GM19099 (cell line): ENCODE data around the gene RBBP8NL.

Experiments used
- POLR2A ChIP-seq: IDR thresholded peaks from 3 replicates; pipeline ENCODE4 v1.6.1; 2011; ENCODE audit warnings: low read depth; ENCODE audit not compliant: insufficient read length; ENCODE audit errors: extremely low read depth

Gene RBBP8NL

DNA sequence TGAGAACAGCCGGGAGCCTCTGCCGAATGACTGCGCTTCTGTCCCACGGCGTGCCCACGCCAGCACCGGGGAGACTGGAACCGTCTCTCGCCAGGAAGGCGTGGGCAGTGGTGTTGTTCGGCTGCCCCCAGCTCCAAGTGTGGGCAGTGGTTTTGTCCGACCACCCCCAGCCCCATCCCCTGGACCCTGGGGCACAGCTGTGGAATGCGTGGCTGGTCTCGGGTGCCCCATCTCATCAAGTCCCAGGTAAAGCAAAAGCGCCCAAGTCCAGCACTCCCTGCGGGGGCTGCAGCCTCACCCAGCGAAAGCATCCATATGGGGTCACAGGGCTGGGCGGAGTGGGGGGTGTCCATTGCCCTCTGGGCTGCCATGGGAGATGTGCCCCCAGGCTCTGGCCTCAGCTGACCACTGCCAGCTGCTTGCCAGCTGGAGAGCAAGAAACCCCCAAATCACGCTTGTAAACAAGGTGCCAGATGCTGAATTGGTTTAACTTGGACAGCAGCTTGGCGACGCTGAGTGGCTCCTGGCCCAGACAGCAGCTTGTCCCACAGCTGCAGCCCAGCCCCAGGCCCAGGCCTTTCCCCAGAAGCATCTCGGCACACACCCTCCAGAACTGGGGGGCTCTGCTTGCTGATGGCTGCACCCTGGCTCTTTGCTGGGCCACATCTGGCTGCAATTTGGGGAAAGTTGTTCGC lies 24.7 kb downstream of the RBBP8NL start:
- no peak for TF ChIP-seq POLR2A

DNA sequence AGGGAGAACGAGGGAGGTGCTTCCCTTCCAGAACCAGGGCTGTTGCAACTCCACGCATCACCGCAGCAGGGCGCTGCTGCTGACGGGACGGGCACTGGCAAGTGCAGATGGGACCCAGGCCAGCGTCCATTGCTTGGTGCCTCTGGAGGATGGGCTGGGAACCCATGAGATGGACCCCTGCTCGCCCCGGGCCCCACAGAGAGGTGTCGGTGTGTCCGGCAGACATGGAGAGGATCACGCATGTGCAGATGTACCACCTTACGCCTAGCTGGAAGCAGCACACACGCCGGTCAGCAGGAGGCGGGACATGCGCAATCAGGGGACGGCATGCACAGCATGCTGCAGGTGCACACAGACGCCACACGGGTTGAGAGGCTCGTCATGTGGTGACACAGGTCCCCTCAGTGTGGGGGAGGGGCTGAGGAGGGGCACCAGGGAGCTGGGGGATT lies 26.0 kb downstream of the RBBP8NL start:
- TF ChIP-seq POLR2A, result no peak

DNA sequence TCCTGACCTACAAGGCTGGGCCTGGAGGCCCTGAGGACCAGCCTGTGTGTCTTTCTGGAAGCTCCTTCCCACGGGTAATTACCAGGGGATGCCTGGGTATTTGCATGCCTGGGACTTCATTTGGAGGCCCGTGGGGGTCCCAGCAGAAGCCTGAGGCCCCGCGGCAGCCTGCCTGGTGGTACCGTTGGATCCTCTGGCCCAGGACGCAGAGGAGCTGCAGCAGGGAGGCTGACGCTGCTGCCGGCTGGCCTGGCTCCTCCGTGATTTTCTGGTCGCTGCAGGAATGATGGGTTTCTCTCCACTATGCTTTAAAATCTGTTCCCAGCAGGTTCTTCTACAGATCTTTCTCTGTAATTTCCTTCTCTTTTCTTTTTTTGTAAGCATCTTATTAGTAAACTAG lies 26.8 kb downstream of the RBBP8NL start:
- TF ChIP-seq POLR2A, result no peak

DNA sequence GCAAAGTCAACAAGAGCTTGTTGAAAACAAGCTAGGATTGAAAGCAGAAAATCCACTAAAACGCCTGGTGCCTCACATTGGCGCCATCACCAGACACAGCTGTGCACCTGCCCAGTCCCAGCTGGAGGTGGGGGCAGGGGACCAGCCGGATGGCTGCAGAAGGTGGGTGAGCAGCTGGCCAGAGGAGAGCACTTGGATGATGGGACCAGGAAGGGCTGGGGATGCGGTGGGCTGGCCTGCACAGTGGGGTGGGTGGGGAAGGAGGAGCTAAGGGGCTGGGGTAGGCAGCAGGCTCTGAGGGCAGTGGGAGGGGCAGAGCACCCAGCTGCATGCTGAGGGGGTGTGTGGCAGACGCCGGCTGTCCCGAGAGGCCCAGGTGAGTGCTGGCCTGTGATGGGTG lies 27.3 kb downstream of the RBBP8NL start:
- TF ChIP-seq POLR2A, result no peak

DNA sequence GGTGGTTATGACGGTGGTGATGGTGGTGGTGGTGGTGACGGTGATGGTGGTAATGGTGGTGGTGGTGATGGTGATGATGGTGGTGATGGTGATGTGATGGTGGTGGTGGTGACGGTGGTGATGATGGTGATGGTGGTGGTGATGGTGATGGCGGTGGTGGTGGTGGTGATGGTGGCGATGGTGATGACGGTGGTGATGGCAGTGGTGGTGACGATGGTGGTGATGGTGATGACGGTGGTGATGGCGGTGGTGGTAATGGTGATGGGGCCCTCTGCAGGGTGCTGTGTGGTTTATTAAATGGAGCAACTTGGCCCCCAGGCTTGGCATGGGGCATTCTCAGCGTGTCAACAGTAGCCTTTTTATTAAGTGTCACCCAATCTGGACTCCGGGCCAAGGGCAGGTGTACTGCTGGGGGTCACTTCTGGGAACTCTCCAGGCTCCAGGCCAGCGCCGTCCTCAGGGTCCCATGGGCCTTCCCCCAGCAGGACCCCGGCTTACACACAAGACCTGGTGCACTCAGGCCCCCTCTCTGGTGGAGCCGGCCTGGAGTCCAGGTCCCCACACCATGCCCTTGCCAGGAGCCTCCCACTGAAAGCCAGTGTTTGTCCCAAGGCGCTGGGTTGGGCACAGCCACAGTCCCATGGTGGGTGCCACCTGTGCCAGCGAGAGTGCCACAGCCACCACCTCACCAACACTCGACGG lies 29.1 kb downstream of the RBBP8NL start:
- TF ChIP-seq POLR2A, result no peak

DNA sequence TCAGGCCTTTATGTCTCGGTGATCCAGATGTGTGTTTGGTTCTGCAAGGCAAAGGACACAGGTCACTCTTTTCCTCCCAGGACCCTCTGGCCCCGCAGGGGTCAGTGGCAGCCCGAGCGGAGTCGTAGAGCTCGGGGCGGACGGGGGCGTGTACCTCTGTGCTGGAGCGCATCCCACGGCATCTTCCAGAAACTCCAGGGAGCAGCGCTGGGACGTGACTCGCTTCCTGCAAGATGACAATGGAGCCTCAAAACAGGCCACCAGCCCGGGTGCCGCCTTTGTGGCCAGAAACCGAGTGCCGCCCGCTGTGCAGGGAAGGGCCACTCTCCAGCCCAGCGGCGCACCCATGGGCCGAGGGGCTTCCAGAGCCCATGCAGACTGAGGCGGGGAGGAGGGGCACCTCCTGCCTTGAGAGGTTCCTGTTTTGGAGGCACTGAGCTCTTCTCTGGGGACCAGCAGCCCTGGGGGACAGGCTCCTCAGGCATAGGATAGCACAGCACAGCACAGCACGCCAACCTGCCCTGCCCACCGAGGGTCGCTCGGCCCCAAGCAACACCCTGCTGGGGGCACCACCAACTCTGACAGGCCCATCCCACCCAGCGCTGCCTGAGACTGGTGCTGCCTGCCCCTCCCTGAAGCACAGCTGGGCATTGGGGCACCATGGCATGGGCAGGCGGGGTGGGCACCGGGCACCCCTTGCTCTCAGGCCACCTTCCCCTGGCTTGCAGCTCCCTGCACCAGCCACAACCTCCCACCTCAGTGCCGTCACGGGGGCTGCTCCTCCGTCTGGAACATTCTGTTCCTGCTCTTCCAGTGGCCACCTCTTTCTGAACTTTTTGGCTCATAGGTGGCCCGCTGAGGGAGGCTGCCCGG lies 30.7 kb downstream of the RBBP8NL start:
- TF ChIP-seq POLR2A, result no peak

DNA sequence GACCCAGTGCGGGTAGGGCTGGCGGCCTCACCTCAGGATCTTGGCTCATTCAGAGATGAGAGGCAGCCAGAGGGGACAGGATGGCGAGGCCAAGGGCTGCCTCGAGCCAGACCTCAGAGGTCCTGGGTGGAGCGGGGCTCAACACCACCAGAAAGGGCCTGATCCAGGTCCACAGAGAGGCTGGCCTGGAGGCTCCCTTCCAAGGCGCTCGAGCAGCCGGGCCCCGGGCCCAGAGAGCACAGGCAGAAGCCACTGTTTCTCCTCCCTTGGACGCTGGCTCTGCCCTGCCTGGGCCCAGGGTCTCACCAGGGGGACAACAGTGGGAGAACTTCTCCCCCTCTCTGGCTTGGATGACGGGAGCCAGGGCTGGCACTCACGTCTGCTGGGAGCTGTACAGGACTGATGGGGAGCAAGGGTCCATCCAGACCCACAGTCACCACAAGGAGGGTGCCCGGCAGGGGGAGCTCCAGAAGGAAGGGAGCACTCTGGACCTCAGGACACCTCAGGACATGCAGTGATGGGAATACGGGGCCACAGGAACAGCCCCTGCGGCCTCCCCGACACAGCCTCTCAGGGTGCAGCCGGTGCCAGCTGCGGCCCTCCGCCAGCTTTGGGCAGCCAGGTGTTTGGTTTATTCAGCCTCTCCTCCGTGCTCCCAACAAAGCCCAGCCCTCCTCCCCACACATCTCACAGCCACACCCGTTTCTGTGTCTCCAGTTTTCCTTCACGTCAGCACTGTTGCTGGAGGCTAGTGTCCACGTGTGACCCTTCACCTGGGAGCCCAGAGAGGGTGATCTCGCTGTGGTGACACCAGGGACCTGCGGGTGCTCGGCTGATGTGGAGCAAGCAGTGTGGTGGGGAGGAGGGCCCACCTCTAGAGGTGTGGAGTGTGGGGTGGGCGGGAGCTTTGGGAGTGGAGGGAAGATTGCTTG lies 31.8 kb downstream of the RBBP8NL start:
- no peak for TF ChIP-seq POLR2A

DNA sequence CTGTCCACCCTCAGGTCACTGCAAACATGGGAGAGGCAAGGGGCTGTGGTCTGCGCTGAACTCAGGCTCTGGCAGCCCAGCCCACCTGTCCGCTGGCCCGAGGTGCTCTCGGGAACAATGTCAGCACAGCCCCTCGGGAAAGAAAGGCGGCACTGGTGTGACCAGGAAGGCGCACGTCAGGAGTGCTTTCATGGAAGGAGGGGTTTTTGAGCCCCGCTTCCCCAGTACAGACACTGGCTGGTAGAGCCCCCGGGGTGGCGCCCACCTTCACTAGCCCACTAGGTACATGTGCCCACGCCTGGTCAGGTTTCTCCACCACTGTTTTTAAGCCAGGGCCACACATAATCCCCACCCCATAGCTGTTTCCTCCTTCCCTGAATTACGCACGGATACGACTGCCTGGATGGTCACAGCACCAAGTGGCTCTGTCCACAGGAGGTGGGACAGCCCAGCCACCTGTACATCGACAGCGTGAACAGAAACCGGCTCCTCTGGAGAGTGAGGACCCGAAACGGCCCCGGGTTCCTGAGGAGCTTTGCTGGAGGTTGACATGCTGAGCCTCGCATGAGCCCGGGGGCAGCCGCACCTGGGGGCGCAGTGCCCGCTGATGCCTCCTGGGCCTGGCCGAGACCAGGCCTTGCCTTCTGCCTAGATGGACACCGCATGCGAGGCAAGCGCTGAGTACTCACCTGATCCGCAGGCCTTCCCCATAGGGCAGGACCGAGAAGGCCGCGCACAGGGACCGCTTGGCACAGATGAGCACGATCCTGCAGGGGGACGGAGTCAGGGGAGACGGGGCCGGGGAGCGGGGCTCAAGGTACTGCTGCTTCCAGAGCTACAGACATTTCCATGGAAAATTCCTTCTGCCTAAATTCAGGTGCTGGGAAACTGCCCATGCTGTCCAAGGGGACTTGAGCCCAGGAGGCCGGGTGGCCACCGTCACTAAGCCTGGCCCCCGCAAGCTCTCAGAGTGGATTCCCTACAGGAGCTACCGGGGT lies 32.8 kb downstream of the RBBP8NL start:
- no peak for TF ChIP-seq POLR2A

DNA sequence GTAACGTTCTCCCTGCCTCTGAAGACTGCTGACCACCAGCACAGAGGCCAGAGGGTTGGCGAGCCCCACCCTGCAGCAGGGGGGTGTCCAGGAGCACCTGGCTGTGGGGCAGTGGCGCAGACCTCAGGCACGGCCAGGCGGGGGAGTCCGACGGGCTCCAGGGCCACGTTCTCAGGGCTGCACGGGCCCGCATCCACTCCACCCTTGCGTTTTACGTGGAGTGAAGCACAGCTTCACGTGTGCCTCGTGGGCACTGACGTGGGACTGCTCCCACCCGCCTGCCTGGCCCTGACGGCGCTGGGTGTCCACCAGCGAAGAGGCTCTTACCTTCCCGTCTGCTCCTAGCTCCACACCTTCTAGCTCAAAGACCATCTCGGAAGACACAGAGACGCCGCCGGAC lies 33.5 kb downstream of the RBBP8NL start:
- TF ChIP-seq POLR2A, result no peak

DNA sequence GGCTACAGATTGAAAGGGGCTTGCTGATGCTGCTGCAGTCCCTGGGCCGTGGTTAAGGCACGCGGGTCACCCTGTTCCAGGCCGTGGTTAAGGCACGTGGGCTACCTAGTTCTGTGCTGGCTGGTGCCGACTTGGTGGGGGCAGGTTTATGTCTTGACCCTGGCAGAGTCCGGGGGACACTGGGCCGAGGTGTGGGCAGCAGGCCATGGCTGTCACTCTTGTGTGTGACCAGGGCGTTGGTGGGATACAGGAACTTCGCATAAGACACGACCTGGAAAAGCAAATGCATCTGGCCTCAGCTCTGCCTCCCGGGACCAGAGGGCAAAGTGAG lies 34.0 kb downstream of the RBBP8NL start:
- TF ChIP-seq POLR2A, result no peak

DNA sequence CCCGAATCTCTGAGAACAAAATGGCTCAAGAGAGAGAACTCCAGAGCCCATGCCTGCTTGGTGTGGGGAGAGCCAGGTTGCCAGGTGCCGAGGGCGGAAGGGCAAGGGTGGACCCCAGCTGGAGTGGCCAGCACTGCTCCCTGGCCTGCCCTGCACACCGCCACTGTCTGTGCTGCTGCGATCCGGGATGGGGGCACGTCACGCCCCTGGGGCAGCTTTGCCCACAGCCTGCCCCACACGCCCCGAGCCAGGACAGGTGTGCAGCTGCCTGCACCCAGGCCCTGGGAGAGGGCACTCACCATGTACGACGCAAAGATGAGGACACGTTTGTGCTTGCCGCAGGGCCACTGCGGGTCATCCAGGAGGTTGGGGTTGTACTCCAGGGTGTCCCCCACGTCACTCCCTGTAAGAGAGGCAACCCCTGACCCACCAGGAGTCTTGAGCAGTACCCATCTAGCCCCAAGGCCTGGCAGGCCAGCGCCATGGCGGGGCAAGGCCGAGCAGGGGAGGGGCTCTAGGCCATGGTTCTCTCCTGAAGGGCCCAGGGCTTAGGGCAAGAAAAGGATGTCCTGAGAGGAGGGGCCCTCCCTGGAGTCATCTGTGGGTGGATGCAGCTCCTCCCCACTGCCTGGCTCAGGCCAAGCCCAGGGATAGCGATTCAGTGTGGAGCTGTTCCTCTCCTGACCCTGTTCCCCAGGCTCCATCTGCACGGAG lies 34.6 kb downstream of the RBBP8NL start:
- no peak for TF ChIP-seq POLR2A

DNA sequence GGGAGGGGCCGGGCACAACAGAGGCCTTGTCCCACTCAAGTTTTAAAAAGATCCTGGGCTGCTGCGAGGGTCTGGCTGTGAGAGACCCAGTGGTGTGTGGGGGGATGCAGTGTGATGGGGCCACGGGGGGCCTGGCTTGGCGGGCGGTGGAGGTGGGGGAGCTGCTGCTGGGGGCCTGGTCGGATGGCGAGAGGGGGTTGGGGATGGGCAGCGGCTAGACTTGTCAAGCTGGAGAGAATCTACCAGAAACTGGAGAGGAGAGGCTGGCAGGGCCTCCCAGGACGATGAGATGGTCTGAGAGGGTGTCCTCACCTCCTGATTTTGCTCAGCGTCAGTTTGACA lies 35.3 kb downstream of the RBBP8NL start:
- TF ChIP-seq POLR2A, result no peak
